GM18508 (cell line): Measurements from ENCODE around the gene PRKAR2B.
"Not testable (repeated sequence)": the region's sequence is repeated elsewhere in the genome, so short reads cannot be mapped to it uniquely, and the experiment has no call there.

Experiments
- ATAC-seq: cut with Tn5 transposase; IDR thresholded peaks from one replicate; pipeline ENCODE4 v1.9.1; 2021; ENCODE audit warnings: moderate number of reproducible peaks; ENCODE audit not compliant: insufficient read depth, unreplicated experiment

Gene PRKAR2B

DNA sequence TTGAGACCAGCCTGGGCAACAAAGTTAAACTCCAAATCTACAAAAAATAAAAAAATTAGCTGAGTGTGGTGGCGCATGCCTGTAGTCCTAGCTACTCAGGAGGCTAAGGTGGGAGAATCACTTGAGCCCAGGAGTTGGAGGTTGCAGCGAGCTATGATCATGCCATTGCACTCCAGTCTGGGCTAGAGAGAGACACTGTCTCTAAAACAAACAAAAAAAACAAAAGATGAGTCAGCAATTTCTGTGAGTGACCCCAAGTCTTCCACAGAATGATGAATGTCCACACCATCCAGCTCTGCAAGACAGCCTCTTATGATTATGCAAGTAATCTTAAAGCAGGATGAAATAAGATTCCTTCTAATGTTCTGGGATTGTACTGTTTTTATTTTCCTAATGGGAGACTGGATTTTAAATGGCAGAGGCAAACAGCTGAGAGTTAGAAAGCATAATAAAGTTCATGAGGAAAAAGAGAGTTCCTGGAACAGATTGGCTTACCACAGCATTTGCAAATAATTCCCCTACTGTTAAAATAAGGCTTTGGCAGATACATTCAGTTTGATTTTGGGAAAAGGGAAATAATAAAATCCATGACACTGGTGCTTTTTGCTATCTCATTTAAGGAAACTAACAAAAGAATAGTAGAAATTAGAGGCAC lies 18.9 kb upstream of the PRKAR2B start:
- ATAC-seq, result no peak

DNA sequence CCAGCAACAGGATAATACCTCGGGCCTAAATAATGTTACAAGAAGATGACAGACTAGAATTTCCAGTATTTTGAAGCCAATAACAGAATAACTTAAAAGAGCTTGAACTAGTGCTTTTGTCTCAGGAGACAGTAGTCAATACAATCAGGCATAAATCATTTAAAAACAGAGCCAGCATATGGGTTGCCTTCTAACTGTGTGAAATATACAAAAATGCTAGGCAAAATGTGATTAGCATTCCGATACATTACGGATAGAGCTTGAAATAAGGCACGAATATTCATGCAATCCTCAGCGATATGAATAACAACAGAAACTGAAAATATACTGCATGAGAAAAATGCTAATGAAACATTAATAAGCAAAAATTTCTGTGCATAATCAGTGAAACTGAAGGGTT lies 18.3 kb upstream of the PRKAR2B start:
- ATAC-seq, result no peak

DNA sequence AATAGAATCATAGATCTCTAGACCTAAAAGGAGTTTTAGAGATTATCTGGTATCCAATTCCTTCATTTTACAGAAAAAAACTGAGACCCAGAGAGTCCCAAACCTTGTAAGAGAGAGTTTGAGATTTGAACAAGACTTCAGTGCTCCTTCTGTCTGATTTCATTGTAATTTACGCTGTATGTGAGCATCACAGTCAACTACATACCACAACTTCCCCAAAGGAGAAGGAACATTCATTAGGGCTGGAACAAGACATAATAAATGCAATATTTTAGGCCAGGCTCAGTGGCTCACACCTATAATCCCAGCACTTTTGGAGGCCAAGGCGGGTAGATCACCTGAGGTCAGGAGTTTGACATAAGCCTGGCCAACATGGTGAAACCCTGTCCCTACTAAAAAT lies 17.3 kb upstream of the PRKAR2B start:
- no peak for ATAC-seq

DNA sequence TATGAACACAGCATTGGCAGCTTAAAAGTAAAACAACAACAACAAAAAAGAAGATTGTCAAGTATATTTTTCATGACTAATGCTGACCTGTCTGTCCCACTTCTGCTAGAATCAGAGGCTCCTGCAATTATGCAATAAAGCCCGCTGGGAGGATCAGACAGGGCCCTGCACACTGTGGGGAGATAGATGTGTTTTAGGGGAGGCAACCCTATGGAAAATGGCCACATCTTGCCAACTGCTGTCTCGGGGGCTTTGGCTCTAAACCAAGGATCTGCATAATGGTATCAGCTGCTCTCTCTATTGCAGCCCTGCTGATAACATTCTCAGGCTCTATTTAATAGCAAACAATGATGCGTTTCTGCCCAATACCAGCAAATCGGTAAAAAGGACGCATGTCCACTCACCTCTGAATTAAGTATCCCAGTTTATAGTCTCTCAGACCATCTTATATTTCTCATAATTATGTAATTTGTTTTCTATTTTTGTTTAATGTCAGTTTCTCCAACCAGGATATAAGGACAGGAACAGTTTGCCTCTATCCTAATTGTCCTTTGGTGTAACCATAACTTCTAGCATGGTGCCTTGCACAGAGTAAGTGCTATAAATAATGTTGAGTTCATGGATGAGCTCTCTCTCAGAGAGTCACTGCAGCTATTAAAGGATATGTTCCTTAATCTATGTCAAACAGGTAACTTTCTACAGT lies 15.3 kb upstream of the PRKAR2B start:
- ATAC-seq, result no peak

DNA sequence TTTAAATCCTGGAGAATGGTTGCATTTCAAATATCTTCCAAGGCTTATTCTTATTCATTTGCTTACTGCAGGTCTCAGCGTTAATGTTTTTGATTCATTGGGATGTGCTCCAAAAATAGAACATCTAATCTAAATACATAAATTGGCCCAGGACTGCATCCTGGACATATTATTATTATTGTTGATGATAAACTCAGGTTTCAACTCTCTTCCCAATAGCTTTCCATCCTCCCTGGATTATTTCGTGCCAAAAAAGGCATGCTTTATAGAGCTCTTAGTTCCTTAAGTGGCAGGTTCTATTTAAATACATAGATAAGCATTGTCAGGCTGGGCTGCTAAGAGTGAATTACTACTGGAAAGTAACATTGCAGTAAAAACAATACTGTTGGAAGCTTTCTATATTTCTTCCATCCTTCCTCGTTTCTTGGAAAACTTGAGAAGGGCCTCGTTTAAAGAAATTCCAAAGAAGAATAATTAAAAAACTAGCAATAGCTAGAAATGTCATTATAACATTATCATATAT lies 14.7 kb upstream of the PRKAR2B start:
- ATAC-seq, result no peak

DNA sequence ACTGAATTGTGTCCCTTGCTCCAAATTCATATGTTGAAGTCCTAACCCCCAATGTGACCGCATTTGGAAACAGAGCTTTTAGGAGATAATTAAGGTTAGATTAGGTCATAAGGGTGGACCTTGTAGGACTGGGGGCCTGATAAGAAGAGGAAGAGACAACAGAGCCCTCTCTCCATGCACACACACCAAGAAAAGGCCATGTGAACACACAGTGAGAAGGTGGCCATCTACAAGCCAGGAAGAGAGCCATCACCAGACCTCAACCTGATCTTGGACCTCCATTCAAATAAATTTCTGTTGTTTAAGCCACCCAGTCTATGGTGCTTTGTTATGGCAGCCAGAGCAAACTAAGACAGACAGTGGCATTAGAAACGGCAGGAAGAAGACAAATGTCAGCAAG lies 12.5 kb upstream of the PRKAR2B start:
- no peak for ATAC-seq

DNA sequence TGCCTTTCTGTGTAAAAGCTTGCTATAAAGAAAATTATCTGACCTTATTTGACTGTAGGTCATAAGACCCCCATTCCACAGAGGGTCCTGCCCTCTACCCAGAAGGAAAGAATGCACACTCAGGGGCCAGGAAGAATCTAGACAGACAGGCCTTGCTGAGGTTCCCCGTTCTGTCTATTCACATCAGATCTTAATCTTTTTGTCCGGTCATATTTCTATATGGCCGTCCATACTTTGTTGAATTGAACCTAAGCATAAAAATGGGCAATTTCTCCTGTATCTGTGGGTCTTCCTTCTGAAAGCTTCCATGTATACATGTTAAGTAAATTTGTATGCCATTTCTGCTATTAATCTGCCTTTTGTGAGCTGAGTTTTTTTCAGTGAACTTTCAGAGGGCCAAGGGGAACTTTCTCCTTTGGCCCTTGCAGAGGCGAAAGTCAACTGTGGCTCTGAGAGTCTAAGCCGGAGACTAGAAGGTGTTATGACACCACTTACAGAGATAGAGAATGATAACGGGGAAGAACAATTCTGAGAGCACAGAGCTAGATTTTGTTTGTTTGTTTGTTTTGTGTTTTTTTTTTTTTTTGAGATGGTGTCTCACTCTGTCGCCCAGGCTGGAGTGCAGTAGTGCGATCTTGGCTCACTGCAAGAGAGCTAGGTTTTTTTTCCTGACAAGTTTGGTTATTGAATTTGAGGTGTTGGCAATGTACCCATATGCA lies 11.6 kb upstream of the PRKAR2B start:
- no peak for ATAC-seq

DNA sequence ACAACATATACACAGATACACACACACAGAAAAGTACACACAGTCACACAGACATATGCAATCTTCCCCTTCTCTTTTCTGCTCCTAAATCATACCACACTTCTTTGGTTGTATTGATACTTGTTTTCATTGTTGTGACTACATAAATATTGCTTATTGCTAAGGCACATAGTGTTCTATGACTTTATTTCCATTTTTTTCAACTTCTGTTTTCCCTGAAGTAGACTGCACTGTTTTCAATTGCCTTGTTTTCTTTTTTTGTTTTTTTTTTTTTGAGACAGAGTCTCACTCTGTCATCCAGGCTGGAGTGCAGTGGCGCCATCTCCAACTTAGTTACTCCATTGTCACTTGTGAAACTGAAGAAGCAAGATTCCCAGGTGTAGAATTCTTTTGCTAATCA lies 10.0 kb upstream of the PRKAR2B start:
- no peak for ATAC-seq

DNA sequence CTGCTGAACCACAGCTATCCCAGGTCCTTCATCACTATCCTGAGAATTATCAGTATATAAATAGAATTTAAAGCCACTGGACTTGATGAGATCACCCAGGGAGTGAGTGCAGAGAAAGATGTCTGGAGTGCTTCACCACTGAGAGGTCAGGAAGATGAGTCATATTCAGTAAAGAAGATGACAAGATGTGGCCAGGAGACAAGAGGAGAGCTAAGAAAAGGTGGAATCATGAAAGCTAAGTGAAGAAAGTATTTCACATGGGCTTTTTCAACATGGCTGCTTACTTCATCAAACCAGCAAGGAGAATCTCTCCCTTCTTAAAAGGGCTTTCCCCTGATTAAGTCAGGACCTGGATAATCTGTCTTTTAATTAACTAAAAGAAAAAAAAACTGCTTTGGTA lies 9.1 kb upstream of the PRKAR2B start:
- no peak for ATAC-seq

DNA sequence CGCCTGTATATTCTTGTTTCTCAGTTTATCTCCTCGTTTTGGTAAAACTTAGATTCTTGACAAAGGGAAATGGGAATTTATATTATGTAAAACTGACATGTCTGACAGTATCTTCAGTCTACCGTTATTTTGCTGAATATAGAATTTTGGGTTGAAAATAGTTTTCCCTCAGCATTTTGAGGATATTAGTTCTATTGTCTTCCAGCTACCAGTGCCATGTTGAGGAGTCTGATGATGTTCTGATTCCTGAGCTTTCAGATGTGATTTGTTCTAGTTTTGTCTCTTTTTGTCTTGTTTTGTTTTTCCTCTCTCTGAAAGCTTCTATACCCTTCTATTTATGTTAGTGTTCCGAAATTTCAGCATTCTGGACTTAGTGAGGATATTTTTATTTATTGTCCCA lies 8.0 kb upstream of the PRKAR2B start:
- ATAC-seq, result no peak

DNA sequence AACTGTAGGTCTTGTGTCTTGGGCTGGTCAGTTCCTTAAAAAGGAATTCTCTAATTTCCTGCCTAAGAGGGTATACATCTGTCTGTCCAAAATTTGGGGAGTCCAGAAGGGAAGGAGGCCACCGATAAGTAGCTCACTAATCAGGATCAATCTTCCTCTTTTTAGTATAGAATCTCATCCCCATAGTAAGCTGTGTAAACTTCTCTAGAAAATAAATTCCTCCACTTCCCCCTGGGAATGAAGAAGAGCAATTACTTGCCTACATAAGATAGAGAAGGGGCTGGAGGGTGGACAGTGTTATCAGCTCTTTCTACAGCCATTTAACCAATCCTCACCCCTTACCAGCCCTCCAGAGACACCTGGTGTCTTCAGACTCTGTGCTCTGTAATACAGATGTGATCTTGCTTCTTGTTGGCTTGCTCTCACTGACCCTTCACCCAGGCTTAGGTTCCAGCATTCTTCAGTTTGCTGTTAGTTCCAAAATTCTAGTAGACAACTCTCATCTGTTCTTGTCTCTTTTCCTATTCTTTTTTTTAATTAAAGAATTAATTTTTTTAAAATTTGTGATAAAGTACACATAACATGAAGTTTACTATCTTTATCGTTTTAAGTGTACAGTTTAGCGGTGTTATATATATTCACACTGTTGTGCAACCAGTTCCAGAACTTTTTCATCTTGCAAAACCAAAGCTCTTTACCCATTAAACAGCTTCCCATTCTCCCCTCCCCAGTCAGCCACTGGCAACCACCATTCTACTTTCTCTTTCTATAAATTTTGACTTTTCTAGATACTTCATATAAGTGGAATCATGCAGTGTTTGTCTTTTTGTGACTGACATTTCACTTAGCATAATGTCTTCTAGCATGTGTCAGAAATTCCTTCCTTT lies 6.5 kb upstream of the PRKAR2B start:
- no peak for ATAC-seq

DNA sequence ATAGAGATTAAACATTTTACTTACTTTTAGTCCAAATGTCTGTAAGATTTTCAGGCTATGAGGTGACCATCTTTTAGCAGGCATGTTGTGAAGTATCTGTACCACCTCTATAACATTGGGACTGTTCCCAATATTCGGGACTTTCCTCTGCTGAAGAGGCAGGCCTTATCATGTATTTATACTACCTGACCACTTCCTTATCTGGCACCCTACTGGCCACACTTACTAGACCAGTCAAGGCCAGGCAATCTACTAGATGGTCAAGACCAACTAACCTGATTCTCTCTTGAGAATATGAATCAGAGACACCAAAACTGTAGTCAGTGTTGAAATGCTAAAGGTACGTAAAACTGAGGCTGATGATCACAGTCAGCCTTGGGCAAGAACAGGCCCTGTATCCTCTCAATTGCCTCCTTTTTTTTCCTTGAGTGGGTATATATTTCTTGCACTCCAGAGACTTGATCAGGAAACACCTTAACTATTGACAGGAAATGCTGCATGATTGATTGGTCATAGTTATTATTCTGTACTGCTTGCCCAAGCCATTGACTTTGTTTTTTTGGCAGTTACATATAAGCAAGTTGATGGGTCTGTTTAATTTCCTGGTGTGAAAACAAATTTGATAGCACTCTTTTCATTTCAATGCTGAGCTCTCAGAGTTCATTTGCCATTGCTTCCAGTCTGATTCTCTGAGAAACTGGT lies 5.2 kb upstream of the PRKAR2B start:
- ATAC-seq, result no peak

DNA sequence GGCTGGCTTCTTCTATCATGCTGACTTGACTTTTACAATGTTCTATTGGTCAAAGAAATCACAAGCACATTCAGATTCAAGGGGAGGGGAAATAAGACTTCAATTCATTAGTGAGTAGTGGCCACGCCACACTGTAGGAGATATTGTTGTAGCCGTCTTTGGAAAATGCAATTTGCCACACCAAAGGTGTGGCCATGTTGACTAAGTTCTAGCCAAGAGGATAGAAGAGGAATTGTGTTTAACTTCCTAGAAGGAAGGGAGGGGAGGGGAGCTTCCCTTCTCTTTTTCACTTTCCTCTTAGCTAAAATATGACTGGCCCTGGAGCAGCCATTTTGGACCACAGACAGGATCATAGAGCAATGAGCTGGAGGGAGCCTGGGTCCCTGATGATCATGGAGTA lies 3.4 kb upstream of the PRKAR2B start:
- ATAC-seq, result no peak

DNA sequence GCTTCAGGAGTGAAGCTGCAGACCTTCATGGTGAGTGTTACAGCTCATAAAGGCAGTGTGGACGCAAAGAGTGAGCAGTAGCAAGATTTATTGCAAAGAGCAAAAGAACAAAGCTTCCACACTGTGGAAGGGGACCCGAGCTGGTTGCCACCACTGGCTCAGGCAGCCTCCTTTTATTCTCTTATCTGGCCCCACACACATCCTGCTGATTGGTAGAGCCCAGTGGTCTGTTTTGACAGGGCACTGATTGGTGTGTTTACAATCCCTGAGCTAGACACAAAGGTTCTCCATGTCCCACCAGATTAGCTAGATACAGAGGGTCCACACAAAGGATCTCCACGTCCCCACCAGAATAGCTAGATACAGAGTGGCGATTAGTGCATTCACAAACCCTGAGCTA lies 2.7 kb upstream of the PRKAR2B start:
- ATAC-seq, result not testable (repeated sequence)

DNA sequence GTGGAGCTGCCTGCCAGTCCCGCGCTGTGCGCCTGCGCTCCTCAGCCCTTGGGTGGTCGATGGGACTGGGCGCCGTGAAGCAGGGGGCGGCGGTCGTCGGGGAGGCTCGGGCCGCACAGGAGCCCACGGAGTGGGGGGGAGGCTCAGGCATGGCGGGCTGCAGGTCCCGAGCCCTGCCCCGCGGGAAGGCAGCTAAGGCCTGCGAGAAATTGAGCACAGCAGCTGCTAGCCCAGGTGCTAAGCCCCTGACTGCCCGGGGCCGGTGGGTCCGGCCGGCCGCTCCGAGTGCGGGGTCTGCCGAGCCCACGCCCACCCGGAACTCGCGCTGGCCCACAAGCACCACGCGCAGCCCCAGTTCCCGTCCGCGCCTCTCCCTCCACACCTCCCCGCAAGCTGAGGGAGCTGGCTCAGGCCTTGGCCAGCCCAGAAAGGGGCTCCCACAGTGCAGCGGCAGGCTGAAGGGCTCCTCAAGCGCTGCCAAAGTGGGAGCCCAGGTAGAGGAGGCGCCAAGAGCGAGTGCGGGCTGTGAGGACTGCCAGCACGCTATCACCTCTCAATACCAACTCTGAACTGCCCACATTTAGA lies 2.1 kb upstream of the PRKAR2B start:
- ATAC-seq, result not testable (repeated sequence)

DNA sequence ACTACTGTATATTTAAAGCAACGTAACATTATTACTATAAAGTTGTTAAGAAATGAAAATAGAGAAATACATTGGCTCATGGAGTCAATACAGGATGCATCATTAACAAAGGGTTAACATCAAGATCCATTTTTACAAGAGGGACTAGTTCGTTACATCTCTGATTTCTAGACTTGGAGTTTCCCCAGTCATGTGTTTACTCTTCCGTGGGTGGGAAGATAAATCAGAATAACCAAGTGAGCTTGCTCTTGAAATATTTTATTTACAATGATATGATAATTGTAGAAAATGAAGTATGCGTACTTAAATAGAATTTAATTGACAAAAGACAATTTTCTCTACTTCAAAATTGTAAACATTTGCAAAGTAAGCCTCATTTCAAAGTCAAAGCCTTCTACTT lies 1.0 kb upstream of the PRKAR2B start:
- no peak for ATAC-seq

DNA sequence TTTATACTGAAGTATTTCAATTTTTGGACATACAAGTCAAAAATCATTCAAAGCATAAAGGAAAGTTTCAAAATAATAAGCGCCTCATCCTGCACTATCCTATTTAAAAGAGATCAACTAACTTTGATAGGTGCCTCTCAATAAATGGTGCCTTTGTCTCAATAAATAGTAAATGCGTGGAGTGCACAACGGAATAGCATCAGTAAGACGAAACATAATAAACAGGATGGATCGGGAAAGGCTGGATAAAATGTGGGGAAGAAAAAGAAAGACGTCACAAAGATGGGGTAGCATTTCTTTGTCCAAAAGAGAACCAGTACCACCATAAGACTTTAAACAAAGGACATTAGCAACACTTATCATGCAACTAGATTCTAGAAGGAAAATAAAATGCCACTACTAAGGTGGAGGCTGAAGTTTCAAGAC lies 571 bp upstream of the PRKAR2B start:
- ATAC-seq, result no peak

DNA sequence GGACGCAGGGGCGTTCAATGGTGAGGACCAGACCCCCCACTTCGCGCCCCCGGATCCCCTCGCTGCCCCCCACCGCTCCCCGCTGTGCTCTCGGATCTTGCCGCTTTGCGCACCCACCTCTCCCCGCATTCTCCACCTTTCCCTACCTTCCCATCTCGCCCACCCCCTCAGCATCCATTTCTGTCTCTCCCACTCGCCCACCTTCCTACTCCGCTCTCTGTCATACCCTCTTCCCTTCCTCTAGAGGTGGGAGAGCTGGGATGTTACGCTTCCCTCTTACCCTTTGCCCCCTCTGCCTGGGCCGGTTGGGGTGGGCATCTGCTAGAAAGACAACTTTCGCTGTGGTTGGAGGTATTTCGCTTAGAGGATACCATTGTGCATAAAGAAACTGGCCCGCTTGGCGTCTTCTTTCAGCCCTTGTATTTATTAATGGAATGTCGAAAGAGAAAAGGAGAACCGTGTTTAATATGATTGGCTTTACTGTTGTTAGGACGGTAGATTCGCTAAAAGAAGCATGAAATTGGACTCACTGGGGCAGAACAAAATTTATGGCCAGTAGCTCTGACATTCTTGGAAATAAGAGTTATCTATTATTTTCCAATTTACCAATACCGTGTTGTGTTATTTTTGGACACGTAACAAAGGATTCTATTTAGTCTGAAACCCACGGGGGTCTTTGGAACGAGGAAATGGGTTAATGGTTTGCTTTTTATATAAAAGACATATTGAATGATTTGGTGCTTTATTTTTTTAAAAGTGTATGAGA lies 873 bp downstream of the PRKAR2B start:
- ATAC-seq, result no peak

DNA sequence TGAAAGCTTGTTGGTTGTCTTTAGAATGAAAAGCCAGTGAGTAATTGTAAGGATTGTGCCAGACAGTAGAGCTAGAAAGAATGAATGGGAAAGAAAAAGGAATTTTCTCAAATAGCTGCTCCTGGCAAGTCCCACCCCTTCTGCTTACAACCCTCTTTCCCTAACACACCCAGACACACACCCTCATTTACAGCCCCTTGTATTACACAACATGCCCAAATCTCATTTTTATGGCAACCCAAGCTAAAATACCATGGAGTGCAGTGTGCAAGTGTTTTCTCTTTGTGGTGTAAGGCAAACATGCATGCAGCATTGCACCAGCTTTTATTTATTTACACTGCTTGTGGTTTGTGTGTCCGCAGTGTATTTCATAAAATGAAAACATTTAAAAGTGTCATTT lies 1.5 kb downstream of the PRKAR2B start:
- no peak for ATAC-seq
